AG08396 (cell line): ENCODE results near the gene SELENOI.
"Not testable (repeated sequence)": the region's sequence is repeated elsewhere in the genome, so short reads cannot be mapped to it uniquely, and the experiment has no call there.

ENCODE experiments used
- DNase-seq: peaks from one replicate; pipeline ENCODE4 v3.0.0; 2012; ENCODE audit warnings: low spot score, mixed read lengths

Gene SELENOI, protein sequence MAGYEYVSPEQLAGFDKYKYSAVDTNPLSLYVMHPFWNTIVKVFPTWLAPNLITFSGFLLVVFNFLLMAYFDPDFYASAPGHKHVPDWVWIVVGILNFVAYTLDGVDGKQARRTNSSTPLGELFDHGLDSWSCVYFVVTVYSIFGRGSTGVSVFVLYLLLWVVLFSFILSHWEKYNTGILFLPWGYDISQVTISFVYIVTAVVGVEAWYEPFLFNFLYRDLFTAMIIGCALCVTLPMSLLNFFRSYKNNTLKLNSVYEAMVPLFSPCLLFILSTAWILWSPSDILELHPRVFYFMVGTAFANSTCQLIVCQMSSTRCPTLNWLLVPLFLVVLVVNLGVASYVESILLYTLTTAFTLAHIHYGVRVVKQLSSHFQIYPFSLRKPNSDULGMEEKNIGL

DNA sequence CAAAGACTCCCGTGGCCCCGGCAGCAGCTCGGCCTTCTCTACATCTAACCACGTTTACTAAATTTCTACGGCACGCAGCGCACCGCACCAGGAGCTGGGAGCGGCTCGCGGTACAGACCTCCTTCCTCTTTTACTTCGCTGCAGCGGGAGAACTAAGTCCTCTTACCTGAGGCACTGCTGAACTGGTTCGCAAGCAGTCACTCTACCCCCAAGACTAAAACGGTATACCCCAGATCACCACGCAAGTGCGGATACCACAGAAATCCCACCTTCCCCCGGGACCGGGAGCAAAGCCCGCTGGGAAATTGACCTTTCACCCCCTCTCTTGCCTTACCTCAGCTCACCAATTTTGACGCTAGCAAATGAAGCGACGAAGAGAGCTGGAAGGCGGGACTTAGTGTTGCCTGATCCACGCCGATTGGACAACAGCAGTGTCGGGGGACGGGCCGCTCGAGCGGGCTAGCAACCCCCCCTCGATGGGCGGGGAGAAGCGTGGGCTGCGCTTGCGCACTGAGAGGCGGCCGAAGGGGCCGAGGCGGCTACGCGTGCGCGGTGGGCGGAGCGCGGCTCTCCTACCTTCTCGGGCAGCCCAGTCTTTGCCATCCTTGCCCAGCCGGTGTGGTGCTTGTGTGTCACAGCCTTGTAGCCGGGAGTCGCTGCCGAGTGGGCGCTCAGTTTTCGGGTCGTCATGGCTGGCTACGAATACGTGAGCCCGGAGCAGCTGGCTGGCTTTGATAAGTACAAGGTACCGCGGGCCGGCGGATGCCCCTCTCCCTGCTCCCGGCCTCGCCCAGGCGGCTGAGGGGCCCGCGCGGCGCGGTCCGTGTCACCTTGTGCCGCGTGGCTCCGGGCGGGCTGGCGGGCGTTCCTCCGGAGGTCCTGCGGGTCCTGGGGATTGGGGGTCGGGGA lies at the start of gene SELENOI:
Gene SELENOI (plus strand): TSS at position 599 of the 909 bp plus-strand sequence. CDS start 90 bp downstream, at position 689.
- peak; percentile 99 for DNase-seq

- DNase-seq = no peak
Observed at GRCh38 chr2:26297061-26297460, 48.9 kb upstream of the SELENOI start.

- DNase-seq = no peak
Observed at GRCh38 chr2:26298286-26298637, 47.7 kb upstream of the SELENOI start.

DNA sequence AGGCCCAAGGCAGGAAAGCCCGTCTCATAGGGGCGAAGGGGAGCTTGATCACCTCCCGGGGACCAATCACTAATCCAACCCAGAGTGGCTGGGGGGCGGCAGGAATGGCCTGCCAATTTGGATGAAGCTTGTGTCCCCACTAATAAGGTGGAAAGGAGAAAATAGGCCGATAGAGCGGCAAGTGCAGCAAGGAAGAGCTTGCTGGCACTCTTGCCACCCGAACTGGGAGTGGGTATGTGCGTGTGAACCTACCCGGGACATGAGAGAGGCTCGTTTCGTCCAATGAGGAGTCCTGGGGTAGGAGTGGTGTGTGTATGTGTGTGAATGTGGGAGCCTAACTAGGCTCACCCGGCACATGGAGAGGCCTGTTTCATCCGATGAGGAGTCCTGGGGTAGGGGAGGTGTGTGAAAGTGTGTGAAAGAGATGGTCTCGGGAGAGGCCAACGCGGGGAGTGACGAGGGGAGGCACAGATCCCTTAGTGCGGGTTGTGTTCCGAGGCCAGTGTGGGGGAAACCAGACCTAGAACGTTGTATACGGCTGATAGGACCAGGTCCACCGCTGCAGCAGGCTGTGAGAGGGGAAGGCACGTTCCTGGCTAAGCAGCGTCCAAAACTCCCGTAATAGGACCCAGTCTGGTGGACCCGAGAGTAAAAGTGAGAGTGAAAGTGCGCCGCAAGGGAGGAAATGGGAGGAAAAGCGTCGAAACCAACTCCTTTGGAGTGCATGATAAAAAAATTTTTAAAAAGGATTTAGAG lies 47.1 kb upstream of the SELENOI start:
- peak; percentile 51 for DNase-seq

DNA sequence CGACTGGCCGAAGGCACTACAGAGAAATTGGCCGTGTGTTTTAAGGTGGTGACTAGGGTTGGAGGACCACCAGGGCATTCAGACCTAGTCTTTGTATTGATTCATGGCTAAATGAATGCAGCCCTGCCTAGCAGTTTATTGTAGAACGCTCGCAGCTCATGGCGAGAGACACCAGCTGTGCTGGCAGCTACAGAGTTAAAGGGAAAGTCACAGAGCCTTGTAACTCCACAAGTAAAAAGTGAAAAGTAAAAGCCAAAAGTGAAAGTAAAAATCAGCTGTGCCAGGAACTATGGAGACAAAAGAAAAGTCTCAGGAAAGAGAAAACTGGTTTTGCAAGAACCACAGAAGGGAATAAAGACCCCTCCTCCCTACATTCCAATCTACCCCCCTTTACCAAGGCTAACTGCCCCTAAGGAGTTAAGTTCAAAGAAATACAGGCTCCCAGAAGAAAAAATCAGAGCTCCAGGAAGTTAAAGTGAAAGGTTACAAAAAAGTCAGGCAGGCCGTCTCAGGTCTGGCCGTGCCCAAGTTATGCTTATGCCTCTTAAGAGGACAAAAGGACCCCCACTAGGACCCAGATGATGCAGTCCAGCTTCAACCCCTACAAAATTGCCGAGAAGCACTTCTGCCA lies 46.4 kb upstream of the SELENOI start:
- peak; percentile 50 for DNase-seq

DNA sequence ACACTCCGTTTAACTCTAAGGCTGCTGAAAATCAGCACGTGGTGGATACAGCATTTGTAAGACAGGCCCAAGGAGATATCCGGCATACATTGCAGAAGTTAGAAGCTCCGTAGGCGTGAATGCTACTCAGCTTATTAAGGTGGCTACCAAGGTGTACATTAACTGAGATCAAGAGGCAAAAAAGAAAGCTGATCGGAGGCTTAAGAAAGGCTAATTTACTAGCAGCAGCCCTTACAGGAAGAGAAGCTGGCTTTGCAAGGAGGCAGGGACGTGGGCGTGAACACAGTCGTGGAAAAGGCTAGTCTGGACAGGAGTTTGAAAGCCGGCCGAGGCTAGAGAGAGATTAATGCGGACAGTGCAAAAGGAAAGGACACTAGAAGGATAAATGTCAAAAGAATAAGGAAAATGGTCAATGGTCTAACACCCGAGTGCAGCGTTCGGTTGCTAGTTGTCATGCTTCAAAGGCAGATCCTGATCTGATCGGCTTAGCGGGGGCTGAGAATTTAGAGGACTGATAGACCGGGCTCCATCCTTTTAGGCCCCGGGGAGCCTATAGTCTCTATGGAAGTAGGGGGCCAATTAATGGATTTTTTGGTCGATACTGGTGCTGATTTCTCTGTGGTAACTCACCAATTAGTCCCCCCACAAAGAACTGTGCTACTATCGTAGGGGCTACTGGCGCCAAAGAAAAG lies 45.6 kb upstream of the SELENOI start:
- no peak for DNase-seq

- no peak for DNase-seq
Observed at GRCh38 chr2:26302846-26303245, 43.1 kb upstream of the SELENOI start.

- not testable (repeated sequence) for DNase-seq
Observed at GRCh38 chr2:26305094-26305493, 40.8 kb upstream of the SELENOI start.

DNA sequence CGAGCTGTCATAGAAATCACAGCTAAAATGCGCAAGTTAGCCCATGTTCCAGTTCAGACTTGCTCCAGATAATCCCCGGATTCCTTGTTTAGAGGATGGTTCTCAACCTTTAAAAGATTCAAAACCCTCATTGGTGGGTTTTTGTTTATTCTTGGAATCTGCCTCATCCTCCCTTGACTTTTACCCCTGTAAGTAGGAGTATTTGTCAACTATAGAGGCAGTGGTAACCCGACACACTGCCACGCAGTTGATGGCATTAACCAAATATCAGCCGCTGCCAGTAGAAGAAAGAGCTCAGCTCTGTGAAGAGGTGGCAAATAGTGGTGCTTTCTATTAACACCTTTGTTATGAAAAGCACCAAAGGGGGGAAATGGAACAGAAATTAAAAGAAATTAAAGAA lies 40.4 kb upstream of the SELENOI start:
- DNase-seq = no peak

- no peak for DNase-seq
Observed at GRCh38 chr2:26309921-26310320, 36.0 kb upstream of the SELENOI start.

- DNase-seq = no peak
Observed at GRCh38 chr2:26312471-26312870, 33.5 kb upstream of the SELENOI start.

DNA sequence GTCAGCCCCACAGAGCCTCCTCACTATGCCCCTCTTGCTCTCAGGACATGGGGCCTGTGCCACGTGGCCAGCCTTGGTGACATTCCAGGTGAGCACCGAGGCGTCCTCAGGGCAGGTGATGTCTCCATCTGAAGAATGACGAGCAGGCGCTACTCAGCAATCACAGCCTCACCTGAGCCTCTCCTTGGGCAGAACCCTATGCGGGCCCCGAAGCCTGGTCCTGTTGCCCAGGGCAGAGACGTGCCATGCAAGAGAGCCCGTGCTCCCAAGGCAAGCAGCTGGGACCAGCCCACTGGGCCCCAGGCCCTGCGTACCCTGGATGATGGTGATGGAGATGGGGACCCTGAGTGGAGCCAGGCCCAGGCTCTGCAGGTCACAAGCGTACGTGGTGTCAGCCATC lies 32.5 kb upstream of the SELENOI start:
- DNase-seq = no peak

- no peak for DNase-seq
Observed at GRCh38 chr2:26314243-26314642, 31.7 kb upstream of the SELENOI start.

DNA sequence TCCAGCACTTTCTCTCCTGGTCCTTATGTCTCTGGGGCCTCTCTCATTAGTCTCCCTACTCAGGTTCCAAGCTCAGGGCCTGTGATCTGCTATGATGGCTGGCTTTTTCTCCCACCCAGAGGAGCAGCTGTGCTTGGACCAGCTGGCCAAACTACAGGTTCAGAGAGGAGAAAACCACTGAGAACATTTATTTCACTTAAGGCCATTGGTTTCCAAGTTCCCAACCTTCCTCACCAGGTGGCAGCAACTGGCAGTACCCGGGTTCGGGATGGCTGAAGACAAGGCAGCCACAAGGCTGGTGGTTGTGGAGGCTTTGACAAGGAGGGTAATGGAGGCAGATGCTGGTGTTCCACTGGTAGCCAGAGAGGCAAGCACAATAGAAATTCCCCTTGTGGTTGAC lies 29.9 kb upstream of the SELENOI start:
- DNase-seq = no peak

- DNase-seq = no peak
Observed at GRCh38 chr2:26316845-26317244, 29.1 kb upstream of the SELENOI start.

DNA sequence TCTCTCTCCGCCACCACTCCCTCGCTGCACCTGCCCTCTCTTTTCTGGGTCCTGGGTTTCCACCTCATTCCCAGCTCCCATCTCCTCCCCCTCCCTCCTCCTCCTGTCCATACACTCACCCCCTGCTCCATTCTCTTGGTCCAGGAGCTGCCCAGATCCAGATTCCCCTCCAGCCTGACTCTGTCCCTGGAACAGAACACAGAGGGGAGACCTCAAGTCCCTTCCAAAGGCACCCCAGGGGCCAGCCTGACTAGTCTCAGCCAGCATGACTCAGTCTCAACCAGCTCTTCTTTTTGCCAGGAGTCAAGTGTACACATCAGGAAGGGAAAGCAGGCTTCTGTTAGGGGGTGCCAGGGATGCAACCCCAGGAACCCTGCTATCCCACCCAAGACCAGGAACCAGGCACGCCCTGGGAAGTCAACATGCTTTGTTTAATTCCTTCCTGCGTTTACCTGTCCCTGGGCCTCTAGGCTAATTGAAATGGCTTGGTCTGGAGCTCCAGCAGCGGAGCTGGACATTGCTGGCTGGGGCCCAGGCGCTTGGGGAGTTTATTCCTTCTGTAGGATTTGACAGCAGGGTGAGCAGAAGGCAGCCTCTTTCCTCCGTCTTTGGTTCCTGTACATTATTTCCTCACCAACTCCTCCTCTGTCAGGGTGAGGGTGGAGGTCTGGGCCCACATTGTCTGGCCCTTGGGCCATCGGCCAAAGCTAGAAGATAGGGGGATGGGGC lies 28.4 kb upstream of the SELENOI start:
- no peak for DNase-seq

GRCh38 chr2:26318950-26319349 lies 27.0 kb upstream of the SELENOI start:
- no peak for DNase-seq

DNA sequence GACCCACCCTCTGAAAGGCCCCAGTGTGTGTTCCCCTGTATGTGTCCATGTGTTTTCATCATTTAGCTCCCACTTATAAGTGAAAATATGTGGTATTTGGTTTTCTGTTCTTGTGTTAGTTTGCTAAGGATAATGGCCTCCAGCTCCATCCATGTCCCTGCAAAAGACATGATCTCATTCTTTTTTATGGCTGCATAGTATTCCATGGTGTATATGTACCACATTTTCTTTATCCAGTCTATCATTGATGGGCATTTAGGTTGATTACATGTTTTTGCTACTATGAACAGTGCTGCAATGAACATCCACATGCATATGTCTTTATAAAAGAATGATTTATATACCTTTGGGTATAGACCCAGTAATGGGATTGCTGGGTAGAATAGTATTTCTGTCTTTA lies 21.5 kb upstream of the SELENOI start:
- not testable (repeated sequence) for DNase-seq

GRCh38 chr2:26324903-26325302 lies 21.0 kb upstream of the SELENOI start:
- no peak for DNase-seq

- no peak for DNase-seq
Observed at GRCh38 chr2:26325851-26326250, 20.1 kb upstream of the SELENOI start.

- no peak for DNase-seq
Observed at GRCh38 chr2:26326514-26326913, 19.4 kb upstream of the SELENOI start.
